Spleen (tissue), 11 donors: ENCODE measurements around the gene ANKRD29. TPM values are rescaled to one million over a fixed set of nuclear protein-coding genes. Genes with fewer than 3 reads are reported as not detected.

ENCODE experiments used
- DNase-seq: peaks from one replicate; pipeline ENCODE4 v3.0.0-alpha.2; 2020
- H3K27ac ChIP-seq, 8 donors: fragments of 200-600 bp; sonication (generic) in 7 of 8; 1 replicate in 4 of 8; 2 replicates in 4 of 8; pipeline versions ENCODE4 v1.5.0 to v1.8.0; 2016 to 2021; ENCODE audit warnings: inconsistent platforms in 4 of 8, mild to moderate bottlenecking in 4 of 8, moderate library complexity in 1 of 8
- H3K27me3 ChIP-seq, 7 donors: fragments of 200-600 bp; sonication (generic) in 6 of 7; replicated peaks in 1 of 7; 1 replicate in 4 of 7; 2 replicates in 3 of 7; pipeline versions ENCODE4 v1.5.0 to v1.8.0; 2016 to 2021; ENCODE audit warnings: inconsistent platforms in 3 of 7, mild to moderate bottlenecking in 1 of 7
- H3K36me3 ChIP-seq, 6 donors: fragments of 200-600 bp; sonication (generic) in 5 of 6; 1 replicate in 4 of 6; 2 replicates in 2 of 6; pipeline versions ENCODE4 v1.5.0 to v1.8.0; 2016 to 2021; ENCODE audit warnings: inconsistent platforms in 2 of 6
- H3K4me1 ChIP-seq, 6 donors: fragments of 200-600 bp; sonication (generic) in 5 of 6; 1 replicate in 3 of 6; 2 replicates in 3 of 6; pipeline versions ENCODE4 v1.5.0 to v1.8.0; 2016 to 2021; ENCODE audit warnings: inconsistent platforms in 3 of 6
- H3K4me3 ChIP-seq, 8 donors: fragments of 200-600 bp; sonication (generic) in 7 of 8; 1 replicate in 4 of 8; 2 replicates in 4 of 8; pipeline versions ENCODE4 v1.5.0 to v1.8.0; 2016 to 2021; ENCODE audit warnings: inconsistent platforms in 4 of 8, mild to moderate bottlenecking in 4 of 8, moderate library complexity in 2 of 8
- H3K9me3 ChIP-seq, 8 donors: fragments of 200-600 bp; sonication (generic) in 7 of 8; 1 replicate in 4 of 8; 2 replicates in 4 of 8; pipeline versions ENCODE4 v1.5.0 to v1.8.0; 2016 to 2021; ENCODE audit warnings: inconsistent platforms in 4 of 8
- POLR2A ChIP-seq, 3 donors: fragments of 450-650 bp; IDR thresholded peaks; one replicate each; pipeline ENCODE4 v1.5.1; 2017; ENCODE audit warnings: antibody characterized with exemption in 3 of 3, mild to moderate bottlenecking in 1 of 3
- POLR2AphosphoS5 ChIP-seq, 3 donors: sonication (generic); formaldehyde crosslinking; IDR thresholded peaks; one replicate each; pipeline ENCODE4 v1.5.1; 2017; ENCODE audit warnings: antibody characterized with exemption in 3 of 3
- WGBS, 5 donors: extraction: QIAGEN DNeasy Blood & Tissue Kit in 3 of 5; methylation state at CpG; one replicate each; pipeline versions ENCODE4 v1.1.5 to v1.1.7; 2013 to 2018; 5-methylcytosine and 5-hydroxymethylcytosine counted together
- intact Hi-C: fragments of 100-400 bp; cut with DNase I; formaldehyde crosslinking; loops from one replicate; pipeline ENCODE4 v1.15.0; 2023; ENCODE audit warnings: low total_unique reads
- polyA plus RNA-seq, 3 donors: library from polyadenylated mRNA; stranded (reverse); fragments of 200-250 nt; gene quantifications; one replicate each; pipeline ENCODE4 v1.2.1, GENCODE V29; 2013
- total RNA-seq, 7 donors: library from RNA; depleted of rRNA in 3 of 7; stranded (reverse); fragments of >200 nt in 3 of 7; fragmentation: NEBNext Ultra II Directional in 4 of 7; extraction: Animal tissue kit (Norgen Biotek cat#: 25700) in 4 of 7; gene quantifications; one replicate each; pipeline versions ENCODE4 v1.1.0 to v1.2.1, GENCODE V29; 2016 to 2021
- TF ChIP-seq, protein P1 (sequence below), 11 experiments: fragments of 200-600 bp in 7 of 11; fragments of 450-650 bp in 4 of 11; sonication (generic) in 4 of 11; IDR thresholded peaks in 8 of 11; conservative IDR thresholded peaks in 3 of 11; 1 replicate in 7 of 11; 2 replicates in 4 of 11; pipeline versions ENCODE4 v1.4.0 to v1.8.0; 2016 to 2021; ENCODE audit warnings: antibody characterized with exemption in 11 of 11, inconsistent platforms in 4 of 11, mild to moderate bottlenecking in 1 of 11
- donor health status: healthy with polysubstance abuse.
- donor health status: DM: no; HTN: no; CAD: no; lungs with moderate emphysema.
- donor health status: DM: no; HTN: no; CAD: no.
- donor health status: Bipolar disorder and iron deficiency.
- donor health status: healthy.
- donor health status: DM: no; HTN: no; CAD: no.
- donor health status: DM: yes; HTN: yes; CAD: no.

ANKRD29 gene
- total and polyA plus RNA-seq, 10 donors, result 1.6 to 10.6 (median 3.7) TPM

DNA sequence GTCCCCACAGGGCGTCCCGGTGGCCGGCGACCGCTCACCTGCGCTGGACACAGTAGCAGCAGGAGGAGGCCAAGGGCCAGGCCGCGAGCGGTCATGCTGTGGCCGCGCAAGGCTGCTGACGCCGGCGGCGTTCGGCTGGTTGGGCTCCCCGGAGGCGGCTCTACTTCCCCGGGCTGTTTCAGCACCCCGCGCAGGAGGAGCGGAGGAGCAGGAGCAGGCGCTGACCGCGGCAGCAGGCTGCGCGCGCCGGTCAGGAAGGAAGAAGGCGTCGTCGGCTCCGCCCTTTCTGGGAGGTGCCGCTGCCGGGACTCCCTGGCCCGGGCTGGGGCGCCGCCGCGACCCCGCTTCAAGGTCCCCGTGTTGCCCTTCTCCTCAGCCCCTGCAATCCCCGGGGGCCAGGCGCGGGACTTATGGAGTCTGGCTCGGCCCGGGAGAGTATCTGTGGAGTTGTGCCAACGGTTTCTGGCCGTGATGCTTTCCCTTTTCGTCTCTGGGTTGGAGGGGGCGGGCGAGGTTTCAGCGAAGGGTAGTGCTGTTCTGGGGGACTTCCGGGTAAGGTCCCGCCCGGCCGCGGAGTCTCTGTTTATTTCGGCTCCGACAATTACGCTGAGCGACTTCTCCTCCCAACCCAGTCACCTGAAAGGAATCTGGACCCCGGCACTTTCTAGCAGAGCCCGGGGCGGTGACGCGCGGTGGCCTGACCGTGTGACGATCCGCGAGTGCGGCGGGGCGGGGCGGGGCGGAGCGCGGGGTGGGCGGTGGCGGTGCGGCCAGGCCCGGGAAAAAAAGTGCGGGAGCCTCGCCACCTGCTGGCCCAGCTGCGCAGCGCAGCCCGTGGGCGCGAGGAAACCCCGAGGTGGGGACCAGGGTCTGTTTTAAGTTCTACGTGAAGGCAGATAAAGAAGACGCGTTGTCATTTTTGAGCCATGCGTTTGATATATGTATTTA, 76.2 kb downstream of the ANKRD29 start, which contains the start of gene NPC1:
NPC1 (minus strand) TSS at position 258 of the 948 bp plus-strand sequence; CDS start at position 95, 163 bp downstream.
- intact Hi-C loops, result loop anchor here (5.0 kb wide), 2 partner anchors 69 to 84 kb away; partner anchors contain the start of gene RMC1
- Histone ChIP-seq H3K4me1 (peaks cover 13 to 55% (median 35%) of the 10 kb centered on the region in 6 donors), H3K27me3 (peaks cover 0 to 5% (median 0%) of the 10 kb centered on the region in 7 donors), H3K9me3 (no peaks in the 10 kb centered on the region), H3K4me3 (peak within 1 kb of the TSS; percentile 64 to 96 (median 88)), H3K27ac (peak within 1 kb of the TSS; percentile 97 to 100 (median 99)), H3K36me3 (peaks cover 0 to 5% (median 0%) of the 10 kb centered on the region in 6 donors)
- TF ChIP-seq, protein P1, sequence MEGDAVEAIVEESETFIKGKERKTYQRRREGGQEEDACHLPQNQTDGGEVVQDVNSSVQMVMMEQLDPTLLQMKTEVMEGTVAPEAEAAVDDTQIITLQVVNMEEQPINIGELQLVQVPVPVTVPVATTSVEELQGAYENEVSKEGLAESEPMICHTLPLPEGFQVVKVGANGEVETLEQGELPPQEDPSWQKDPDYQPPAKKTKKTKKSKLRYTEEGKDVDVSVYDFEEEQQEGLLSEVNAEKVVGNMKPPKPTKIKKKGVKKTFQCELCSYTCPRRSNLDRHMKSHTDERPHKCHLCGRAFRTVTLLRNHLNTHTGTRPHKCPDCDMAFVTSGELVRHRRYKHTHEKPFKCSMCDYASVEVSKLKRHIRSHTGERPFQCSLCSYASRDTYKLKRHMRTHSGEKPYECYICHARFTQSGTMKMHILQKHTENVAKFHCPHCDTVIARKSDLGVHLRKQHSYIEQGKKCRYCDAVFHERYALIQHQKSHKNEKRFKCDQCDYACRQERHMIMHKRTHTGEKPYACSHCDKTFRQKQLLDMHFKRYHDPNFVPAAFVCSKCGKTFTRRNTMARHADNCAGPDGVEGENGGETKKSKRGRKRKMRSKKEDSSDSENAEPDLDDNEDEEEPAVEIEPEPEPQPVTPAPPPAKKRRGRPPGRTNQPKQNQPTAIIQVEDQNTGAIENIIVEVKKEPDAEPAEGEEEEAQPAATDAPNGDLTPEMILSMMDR (IDR thresholded peaks at IDR 0.05 in 8 of 11, conservative IDR thresholded peaks at IDR 0.05 in 3 of 11), result peak; percentile 82 to 99 (median 98)
- peak; percentile 95 to 98 (median 96) for TF ChIP-seq POLR2AphosphoS5 (IDR thresholded peaks at IDR 0.05)
- peak; percentile 25 to 79 (median 71) for TF ChIP-seq POLR2A (IDR thresholded peaks at IDR 0.05)
- peak; percentile 99 for DNase-seq
- whole genome bisulfite sequencing, 5 donors, result 0 to 1% (median 1%) methylated on average over 40 to 95 of the region's 95 CpGs

DNA sequence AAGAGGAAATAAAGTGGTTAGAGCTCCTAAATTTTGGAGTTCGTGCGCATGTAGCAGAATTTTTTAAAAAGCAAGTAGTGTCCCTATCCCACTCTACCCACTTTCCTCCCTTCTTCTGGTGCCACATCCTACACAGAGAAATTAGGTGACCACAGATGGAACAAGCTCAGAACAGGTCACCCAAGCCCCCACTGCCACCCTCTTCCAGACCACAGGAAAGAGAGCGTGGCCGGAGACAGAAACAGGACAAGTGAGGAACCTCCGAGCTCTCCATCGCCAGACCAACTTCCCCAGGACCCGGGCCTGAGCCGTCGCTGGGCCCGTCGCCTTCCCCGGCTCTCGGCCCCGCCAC, 76.8 kb downstream of the ANKRD29 start:
- H3K4me1 ChIP-seq, result peaks cover 13 to 61% (median 38%) of the 10 kb centered on the region in 6 donors
- H3K27me3 ChIP-seq, result peaks cover 0 to 5% (median 0%) of the 10 kb centered on the region in 7 donors
- H3K4me3 ChIP-seq, result peak overlapping the region; percentile 64 to 96 (median 88)
- H3K27ac ChIP-seq, result peak overlapping the region; percentile 97 to 100 (median 99)
- TF ChIP-seq POLR2AphosphoS5 (IDR thresholded peaks at IDR 0.05) (no peak), POLR2A (IDR thresholded peaks at IDR 0.05) (no peak)
- TF ChIP-seq, protein P1 (IDR thresholded peaks at IDR 0.05 in 8 of 11, conservative IDR thresholded peaks at IDR 0.05 in 3 of 11), result no peak
- intact Hi-C loops, result loop anchor here (5.0 kb wide), 2 partner anchors 69 to 84 kb away; partner anchors contain the start of gene RMC1
- H3K36me3 ChIP-seq, result peaks cover 0 to 11% (median 0%) of the 10 kb centered on the region in 6 donors
- 0 to 2% (median 1%) methylated on average over 14 of the region's 14 CpGs for WGBS, 5 donors
- DNase-seq, result no peak
- H3K9me3 ChIP-seq, result no peaks in the 10 kb centered on the region

DNA sequence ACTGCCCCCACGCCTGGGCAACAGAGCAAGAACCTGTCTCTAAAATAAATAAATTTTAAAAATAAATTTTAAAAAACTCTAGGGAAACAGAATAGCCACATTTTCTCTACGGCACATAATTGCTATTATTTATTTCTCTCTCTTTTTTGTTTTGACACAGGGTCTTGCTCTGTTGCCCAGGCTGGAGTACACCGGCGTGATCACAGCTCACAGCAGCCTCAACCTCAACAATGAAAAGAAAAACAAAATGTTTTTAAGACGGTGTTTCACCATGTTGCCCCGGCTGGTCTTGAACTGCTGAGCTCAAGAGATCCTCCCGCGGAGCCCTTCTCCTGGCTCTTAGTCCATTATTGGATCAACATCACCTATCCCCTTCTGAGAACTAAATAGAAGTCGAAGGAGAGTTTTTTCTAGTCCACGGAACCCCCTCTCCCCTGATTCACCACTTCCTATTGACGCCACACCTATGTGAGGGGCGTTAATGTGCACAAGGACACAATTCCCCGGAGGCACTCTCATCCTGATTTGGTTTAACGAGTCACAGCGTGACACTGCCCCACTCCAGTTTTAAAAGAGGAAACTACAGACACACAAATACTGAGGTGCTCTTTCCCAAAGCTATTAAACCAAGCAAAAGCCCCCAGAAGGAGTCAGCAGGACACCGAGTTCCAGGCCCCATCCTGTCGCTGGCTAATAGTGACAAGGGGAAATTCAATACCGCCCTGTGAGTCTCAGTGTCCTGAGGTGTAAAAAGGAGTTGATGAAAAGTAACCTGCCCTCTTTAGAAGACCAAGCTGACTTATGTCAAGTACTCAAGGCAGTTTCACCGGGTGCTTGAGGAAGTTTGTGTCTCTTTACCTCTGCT, 77.5 kb downstream of the ANKRD29 start:
- Histone ChIP-seq H3K27me3 (peaks cover 0 to 5% (median 0%) of the 10 kb centered on the region in 7 donors), H3K36me3 (peaks cover 0 to 17% (median 0%) of the 10 kb centered on the region in 6 donors), H3K4me1 (peaks cover 13 to 67% (median 42%) of the 10 kb centered on the region in 6 donors), H3K27ac (peak overlapping the region; percentile 97 to 100 (median 99)), H3K4me3 (peak overlapping the region; percentile 64 to 96 (median 88)), H3K9me3 (no peaks in the 10 kb centered on the region)
- no peak for DNase-seq
- WGBS, 5 donors, result 29 to 34% (median 33%) methylated on average over 17 to 19 of the region's 19 CpGs
- intact Hi-C loops, result loop anchor here (5.0 kb wide), 2 partner anchors 68 to 83 kb away; partner anchors contain the start of gene RMC1
- peak in 1 of 3 donors; percentile 80 for TF ChIP-seq POLR2AphosphoS5 (IDR thresholded peaks at IDR 0.05)
- no peak for TF ChIP-seq POLR2A (IDR thresholded peaks at IDR 0.05)
